Neural cell (in vitro differentiated cells): Measurements from ENCODE around the gene CRLF1. TPM values are rescaled to one million over a fixed set of nuclear protein-coding genes. Genes with fewer than 3 reads are reported as not detected.

Experiments used
- H2AFZ ChIP-seq: fragments of 200-600, 300-800 bp; sonication (generic), shearing (Covaris generic); 2 replicates; pipeline ENCODE4 v1.6.0; 2014; ENCODE audit warnings: low read depth, mild to moderate bottlenecking, antibody characterized with exemption, low read length, moderate library complexity
- H3F3A ChIP-seq: fragments of 200-600 bp; shearing (Covaris generic); 2 replicates; pipeline ENCODE4 v1.6.1; 2016; ENCODE audit warnings: mild to moderate bottlenecking, moderate library complexity, mixed read lengths, antibody characterized with exemption, low read length; ENCODE audit not compliant: insufficient read depth, poor library complexity, severe bottlenecking
- H3K27ac ChIP-seq: fragments of 200-600, 300-800 bp; sonication (generic), shearing (Covaris generic); 2 replicates; pipeline ENCODE4 v1.5.1; 2014; ENCODE audit warnings: mild to moderate bottlenecking, low read length, moderate library complexity
- H3K27me3 ChIP-seq: fragments of 300-800, 200-600 bp; sonication (generic), shearing (Covaris generic); 2 replicates; pipeline ENCODE4 v1.6.0; 2014; ENCODE audit warnings: mild to moderate bottlenecking, low read depth, low read length, moderate library complexity; ENCODE audit not compliant: insufficient read depth
- H3K36me3 ChIP-seq: fragments of 300-800, 200-600 bp; sonication (generic), shearing (Covaris generic); 2 replicates; pipeline ENCODE4 v1.5.1; 2014; ENCODE audit warnings: mild to moderate bottlenecking, antibody characterized with exemption, low read length, moderate library complexity; ENCODE audit not compliant: insufficient read depth
- H3K4me2 ChIP-seq: fragments of 300-800, 200-600 bp; sonication (generic), shearing (Covaris generic); 2 replicates; pipeline ENCODE4 v1.6.0; 2014; ENCODE audit warnings: mild to moderate bottlenecking, low read length
- H3K4me3 ChIP-seq: fragments of 300-800, 200-600 bp; sonication (generic), shearing (Covaris generic); 2 replicates; pipeline ENCODE4 v1.5.1; 2014; ENCODE audit warnings: mild to moderate bottlenecking, low read length, moderate library complexity
- H3K79me2 ChIP-seq: fragments of 200-600 bp; shearing (Covaris generic); replicated peaks from 2 replicates; pipeline ENCODE4 v1.6.0; 2014; ENCODE audit warnings: mild to moderate bottlenecking, low read length, moderate library complexity; ENCODE audit not compliant: insufficient read depth
- H3K9ac ChIP-seq: fragments of 300-800, 200-600 bp; sonication (generic), shearing (Covaris generic); 2 replicates; pipeline ENCODE4 v1.6.1; 2016; ENCODE audit warnings: mild to moderate bottlenecking, low read length, mixed read lengths
- H3K9me2 ChIP-seq: fragments of 200-600 bp; shearing (Covaris generic); 2 replicates; pipeline ENCODE4 v1.6.1; 2016; ENCODE audit warnings: mild to moderate bottlenecking, low read length, mixed read lengths; ENCODE audit not compliant: insufficient read depth
- H3K9me3 ChIP-seq: fragments of 200-600, 300-800 bp; sonication (generic), shearing (Covaris generic); 2 replicates; pipeline ENCODE4 v1.6.1; 2016; ENCODE audit warnings: mild to moderate bottlenecking, mixed run types, low read length, moderate library complexity, mixed read lengths
- H4K20me1 ChIP-seq: fragments of 200-600 bp; shearing (Covaris generic); 2 replicates; pipeline ENCODE4 v1.6.1; 2016; ENCODE audit warnings: mild to moderate bottlenecking, mixed run types; ENCODE audit not compliant: insufficient read depth
- EP300 ChIP-seq: fragments of 450-650 bp; conservative IDR thresholded peaks from 2 replicates; pipeline ENCODE4 v1.6.1; 2014; ENCODE audit warnings: antibody characterized with exemption, mild to moderate bottlenecking, moderate library complexity; ENCODE audit not compliant: poor library complexity, severe bottlenecking
- EZH2 ChIP-seq: fragments of 200-600, 300-800 bp; shearing (Covaris generic), sonication (generic); IDR thresholded peaks from 2 replicates; pipeline ENCODE4 v1.6.1; 2014; ENCODE audit warnings: antibody characterized with exemption, low read length, borderline replicate concordance, mild to moderate bottlenecking; ENCODE audit not compliant: insufficient read depth, poor library complexity, severe bottlenecking
- MXI1 ChIP-seq: fragments of 450-650 bp; conservative IDR thresholded peaks from 2 replicates; pipeline ENCODE4 v1.6.1; 2014; ENCODE audit warnings: antibody characterized with exemption, mild to moderate bottlenecking; ENCODE audit not compliant: poor library complexity, severe bottlenecking
- POLR2AphosphoS5 ChIP-seq: IDR thresholded peaks from 2 replicates; pipeline ENCODE4 v1.6.1; 2012
- RAD21 ChIP-seq: fragments of 450-650 bp; conservative IDR thresholded peaks from 2 replicates; pipeline ENCODE4 v1.6.1; 2014; ENCODE audit warnings: antibody characterized with exemption, mild to moderate bottlenecking, moderate library complexity
- SMC3 ChIP-seq: fragments of 450-650 bp; conservative IDR thresholded peaks from 2 replicates; pipeline ENCODE4 v1.6.1; 2014; ENCODE audit warnings: antibody characterized with exemption, mild to moderate bottlenecking, moderate library complexity; ENCODE audit not compliant: poor library complexity
- TAF1 ChIP-seq: IDR thresholded peaks from 2 replicates; pipeline ENCODE4 v1.6.1; 2012; ENCODE audit warnings: low read depth
- polyA plus RNA-seq: library from polyadenylated mRNA; depleted of rRNA; stranded (reverse); fragments of >200 nt; gene quantifications from 2 replicates; pipeline ENCODE4 v1.2.3, GENCODE V29; 2014
- small RNA-seq, 3 experiments: library from RNA; depleted of rRNA; stranded (forward); fragments of <200 nt; gene quantifications; one replicate each; pipeline ENCODE3, GENCODE V24; 2012
- TF ChIP-seq, protein P1 (sequence below): fragments of 450-650 bp; IDR thresholded peaks from 2 replicates; pipeline ENCODE4 v1.5.1; 2014; ENCODE audit warnings: antibody characterized with exemption, mild to moderate bottlenecking, moderate library complexity; ENCODE audit not compliant: poor library complexity, severe bottlenecking
- TF ChIP-seq, protein P2 (sequence below): IDR thresholded peaks from 2 replicates; pipeline ENCODE4 v1.6.1; 2012; ENCODE audit warnings: borderline replicate concordance

CRLF1 gene
- polyA plus RNA-seq, 1 donor from 2014 or later, result 14.2 TPM

DNA sequence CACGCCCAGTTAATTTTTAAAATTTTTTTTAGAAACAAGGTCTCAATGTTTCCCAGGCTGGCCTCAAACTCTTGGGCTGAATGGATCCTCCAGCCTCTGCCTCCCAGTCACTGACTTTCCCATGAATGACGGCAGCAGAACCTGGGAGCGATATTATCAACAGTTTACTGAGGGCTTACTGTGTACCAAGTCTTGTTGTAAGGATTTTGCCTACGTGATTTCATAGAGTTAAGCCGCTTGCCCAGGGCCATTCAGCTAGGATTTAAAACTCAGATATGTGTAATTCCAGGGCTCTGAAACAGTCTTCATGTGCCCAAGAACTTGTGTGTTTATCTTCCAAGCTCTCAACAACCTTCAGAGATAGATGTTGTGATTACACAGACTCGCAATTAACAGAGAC, 55.0 kb downstream of the CRLF1 start:
- H3K4me3 ChIP-seq, result no peak overlapping the region
- no peaks in the 10 kb centered on the region for H3K36me3 ChIP-seq
- H3K27ac ChIP-seq, result no peak overlapping the region
- H3F3A ChIP-seq, result no peaks in the 10 kb centered on the region
- TF ChIP-seq, protein P1, sequence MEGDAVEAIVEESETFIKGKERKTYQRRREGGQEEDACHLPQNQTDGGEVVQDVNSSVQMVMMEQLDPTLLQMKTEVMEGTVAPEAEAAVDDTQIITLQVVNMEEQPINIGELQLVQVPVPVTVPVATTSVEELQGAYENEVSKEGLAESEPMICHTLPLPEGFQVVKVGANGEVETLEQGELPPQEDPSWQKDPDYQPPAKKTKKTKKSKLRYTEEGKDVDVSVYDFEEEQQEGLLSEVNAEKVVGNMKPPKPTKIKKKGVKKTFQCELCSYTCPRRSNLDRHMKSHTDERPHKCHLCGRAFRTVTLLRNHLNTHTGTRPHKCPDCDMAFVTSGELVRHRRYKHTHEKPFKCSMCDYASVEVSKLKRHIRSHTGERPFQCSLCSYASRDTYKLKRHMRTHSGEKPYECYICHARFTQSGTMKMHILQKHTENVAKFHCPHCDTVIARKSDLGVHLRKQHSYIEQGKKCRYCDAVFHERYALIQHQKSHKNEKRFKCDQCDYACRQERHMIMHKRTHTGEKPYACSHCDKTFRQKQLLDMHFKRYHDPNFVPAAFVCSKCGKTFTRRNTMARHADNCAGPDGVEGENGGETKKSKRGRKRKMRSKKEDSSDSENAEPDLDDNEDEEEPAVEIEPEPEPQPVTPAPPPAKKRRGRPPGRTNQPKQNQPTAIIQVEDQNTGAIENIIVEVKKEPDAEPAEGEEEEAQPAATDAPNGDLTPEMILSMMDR, result no peak
- no peak for TF ChIP-seq TAF1
- TF ChIP-seq, protein P2, sequence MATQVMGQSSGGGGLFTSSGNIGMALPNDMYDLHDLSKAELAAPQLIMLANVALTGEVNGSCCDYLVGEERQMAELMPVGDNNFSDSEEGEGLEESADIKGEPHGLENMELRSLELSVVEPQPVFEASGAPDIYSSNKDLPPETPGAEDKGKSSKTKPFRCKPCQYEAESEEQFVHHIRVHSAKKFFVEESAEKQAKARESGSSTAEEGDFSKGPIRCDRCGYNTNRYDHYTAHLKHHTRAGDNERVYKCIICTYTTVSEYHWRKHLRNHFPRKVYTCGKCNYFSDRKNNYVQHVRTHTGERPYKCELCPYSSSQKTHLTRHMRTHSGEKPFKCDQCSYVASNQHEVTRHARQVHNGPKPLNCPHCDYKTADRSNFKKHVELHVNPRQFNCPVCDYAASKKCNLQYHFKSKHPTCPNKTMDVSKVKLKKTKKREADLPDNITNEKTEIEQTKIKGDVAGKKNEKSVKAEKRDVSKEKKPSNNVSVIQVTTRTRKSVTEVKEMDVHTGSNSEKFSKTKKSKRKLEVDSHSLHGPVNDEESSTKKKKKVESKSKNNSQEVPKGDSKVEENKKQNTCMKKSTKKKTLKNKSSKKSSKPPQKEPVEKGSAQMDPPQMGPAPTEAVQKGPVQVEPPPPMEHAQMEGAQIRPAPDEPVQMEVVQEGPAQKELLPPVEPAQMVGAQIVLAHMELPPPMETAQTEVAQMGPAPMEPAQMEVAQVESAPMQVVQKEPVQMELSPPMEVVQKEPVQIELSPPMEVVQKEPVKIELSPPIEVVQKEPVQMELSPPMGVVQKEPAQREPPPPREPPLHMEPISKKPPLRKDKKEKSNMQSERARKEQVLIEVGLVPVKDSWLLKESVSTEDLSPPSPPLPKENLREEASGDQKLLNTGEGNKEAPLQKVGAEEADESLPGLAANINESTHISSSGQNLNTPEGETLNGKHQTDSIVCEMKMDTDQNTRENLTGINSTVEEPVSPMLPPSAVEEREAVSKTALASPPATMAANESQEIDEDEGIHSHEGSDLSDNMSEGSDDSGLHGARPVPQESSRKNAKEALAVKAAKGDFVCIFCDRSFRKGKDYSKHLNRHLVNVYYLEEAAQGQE, result no peak
- TF ChIP-seq POLR2AphosphoS5, result no peak
- TF ChIP-seq EP300, result no peak
- TF ChIP-seq MXI1, result no peak
- TF ChIP-seq SMC3, result no peak
- no peak for TF ChIP-seq EZH2
- no peak for TF ChIP-seq RAD21
- H3K9ac ChIP-seq, result no peak overlapping the region
- H3K9me2 ChIP-seq, result no peaks in the 10 kb centered on the region
- no peaks in the 10 kb centered on the region for H3K9me3 ChIP-seq
- H3K27me3 ChIP-seq, result no peaks in the 10 kb centered on the region
- H4K20me1 ChIP-seq, result no peaks in the 10 kb centered on the region
- no peak overlapping the region for H2AFZ ChIP-seq
- no peak overlapping the region for H3K4me2 ChIP-seq
- H3K79me2 ChIP-seq, result no peaks in the 10 kb centered on the region

DNA sequence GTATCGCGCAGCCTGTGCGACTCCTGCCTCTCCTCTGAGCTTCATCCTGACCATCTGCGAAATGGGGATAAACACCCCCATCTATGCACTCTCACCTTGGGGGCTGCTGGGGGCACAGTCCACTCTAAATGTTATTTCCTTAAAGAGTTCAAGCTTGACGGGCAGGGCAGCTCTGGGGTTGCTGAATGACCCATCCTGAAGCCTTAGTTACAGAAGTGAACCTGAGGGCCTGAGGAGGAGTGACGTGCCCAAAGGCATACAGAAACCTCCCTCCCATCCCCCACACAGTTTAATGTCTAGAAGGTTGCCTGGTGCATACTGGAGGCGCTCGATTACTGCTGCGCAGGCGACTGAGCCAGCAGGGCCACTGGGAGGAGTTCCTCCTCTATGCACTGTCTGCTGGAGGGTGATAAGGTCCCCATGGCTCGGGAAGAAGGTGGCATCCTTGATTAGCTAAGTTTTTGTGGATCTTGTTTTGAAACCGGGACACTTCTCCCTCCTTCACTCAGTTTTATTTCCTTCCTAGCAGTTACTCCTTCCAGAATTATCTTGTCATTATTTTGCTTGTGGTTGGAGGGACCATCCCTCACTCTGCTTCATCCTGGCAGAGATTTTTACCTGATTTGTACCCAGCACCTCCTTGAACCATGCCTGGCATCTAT, 62.7 kb downstream of the CRLF1 start:
- H3K36me3 ChIP-seq, result no peaks in the 10 kb centered on the region
- H3K27me3 ChIP-seq, result no peaks in the 10 kb centered on the region
- no peak overlapping the region for H2AFZ ChIP-seq
- H4K20me1 ChIP-seq, result no peaks in the 10 kb centered on the region
- no peaks in the 10 kb centered on the region for H3K9me3 ChIP-seq
- no peak overlapping the region for H3K4me2 ChIP-seq
- no peaks in the 10 kb centered on the region for H3F3A ChIP-seq
- H3K79me2 ChIP-seq, result no peaks in the 10 kb centered on the region
- H3K4me3 ChIP-seq, result peak overlapping the region; percentile 49
- no peak overlapping the region for H3K27ac ChIP-seq
- TF ChIP-seq RAD21 (no peak), SMC3 (no peak), POLR2AphosphoS5 (no peak), EP300 (no peak), TAF1 (no peak)
- TF ChIP-seq, protein P2, result no peak
- H3K9me2 ChIP-seq, result no peaks in the 10 kb centered on the region
- no peak overlapping the region for H3K9ac ChIP-seq

Small RNAs within 50 kb of the gene (small RNA-seq; reads per million reads assigned to genes)
- 0 reads per million in 3 experiments for gene RN7SL155P

Other genes starting within 250 kb of the CRLF1 start
- gene GDF15, start 220.6 kb downstream of the CRLF1 start, polyA plus RNA-seq, result 1.6 TPM in 1 of 2 replicates, not detected in the other
- not detected in 2 replicates for gene LRRC25, start 209.2 kb downstream of the CRLF1 start, polyA plus RNA-seq
- gene SSBP4, start 187.4 kb downstream of the CRLF1 start, polyA plus RNA-seq, result 148 and 166 TPM in 2 replicates
- 123 and 164 TPM in 2 replicates for gene ISYNA1, start 168.7 kb downstream of the CRLF1 start, polyA plus RNA-seq
- 7.2 and 8.8 TPM in 2 replicates for gene ELL, start 84.7 kb downstream of the CRLF1 start, polyA plus RNA-seq
- gene FKBP8, start 63.2 kb downstream of the CRLF1 start, polyA plus RNA-seq, result 183 and 205 TPM in 2 replicates
- gene KXD1, start 48.9 kb downstream of the CRLF1 start, polyA plus RNA-seq, result 55.8 and 78.1 TPM in 2 replicates
- 709 and 765 TPM in 2 replicates for gene UBA52, start 34.9 kb downstream of the CRLF1 start, polyA plus RNA-seq
- 214 and 277 TPM in 2 replicates for gene REX1BD, start 18.0 kb downstream of the CRLF1 start, polyA plus RNA-seq
- 138 and 173 TPM in 2 replicates for gene TMEM59L, start 6.1 kb upstream of the CRLF1 start, polyA plus RNA-seq
- gene KLHL26, start 30.2 kb upstream of the CRLF1 start, polyA plus RNA-seq, result 4.7 and 8.0 TPM in 2 replicates
- gene CRTC1, start 76.9 kb upstream of the CRLF1 start, polyA plus RNA-seq, result 10.4 and 14.4 TPM in 2 replicates
- gene COMP, start 184.5 kb upstream of the CRLF1 start, polyA plus RNA-seq, result not detected in 2 replicates
- gene UPF1, start 225.2 kb upstream of the CRLF1 start, polyA plus RNA-seq, result 39.3 and 44.8 TPM in 2 replicates